Measurements from ENCODE around the gene PSD2. TPM values are rescaled to one million over a fixed set of nuclear protein-coding genes. Genes with fewer than 3 reads are reported as not detected.

PSD2 gene
- total RNA-seq, 1 donor from 2014 or later, result 0.05 TPM

- DNase-seq (ENCODE audit: low read depth), result no peak
Observed at GRCh38 chr5:139880416-139881142, 85.0 kb downstream of the PSD2 start.

- DNase-seq (ENCODE audit: low read depth), result no peak
Observed at GRCh38 chr5:139881143-139881733, 85.6 kb downstream of the PSD2 start.

- DNase-seq (ENCODE audit: low read depth), result no peak
Observed at GRCh38 chr5:139882316-139882715, 86.7 kb downstream of the PSD2 start.

GRCh38 chr5:139882961-139883539 lies 87.4 kb downstream of the PSD2 start:
- DNase-seq (ENCODE audit: low read depth), result no peak

GRCh38 chr5:139884144-139884543 lies 88.5 kb downstream of the PSD2 start:
- DNase-seq (ENCODE audit: low read depth), result no peak

- DNase-seq (ENCODE audit: low read depth), result no peak
Observed at GRCh38 chr5:139884734-139885133, 89.1 kb downstream of the PSD2 start.

- DNase-seq (ENCODE audit: low read depth), result no peak
Observed at GRCh38 chr5:139885172-139885856, 89.7 kb downstream of the PSD2 start.

GRCh38 chr5:139885857-139886208 lies 90.2 kb downstream of the PSD2 start:
- DNase-seq (ENCODE audit: low read depth), result no peak

- DNase-seq (ENCODE audit: low read depth), result no peak
Observed at GRCh38 chr5:139886213-139886612, 90.6 kb downstream of the PSD2 start.

GRCh38 chr5:139888370-139888769 lies 92.8 kb downstream of the PSD2 start:
- DNase-seq (ENCODE audit: low read depth), result no peak

- DNase-seq (ENCODE audit: low read depth), result no peak
Observed at GRCh38 chr5:139889410-139889809, 93.8 kb downstream of the PSD2 start.

GRCh38 chr5:139893873-139894272 lies 98.3 kb downstream of the PSD2 start:
- DNase-seq (ENCODE audit: low read depth), result no peak

Other genes with a start within 250 kb of the PSD2 start
- gene UBE2D2, start 234.5 kb upstream of the PSD2 start, total RNA-seq, result 78.2 and 86.7 TPM in 2 replicates
- 187 and 252 TPM in 2 replicates for gene CXXC5, start 147.5 kb upstream of the PSD2 start, total RNA-seq
- gene NRG2, start 247.5 kb downstream of the PSD2 start, total RNA-seq, result 0.45 and 0.52 TPM in 2 replicates